NCI-H146 treated with DMSO at 0.1 percent for 48 hours (cell line): ENCODE data around the gene MTFR1L.

Experiments
- DNase-seq: peaks from one replicate; lab custom pipeline; 2025; ENCODE audit not compliant: unreplicated experiment; lab: John Stamatoyannopoulos, UW

Gene MTFR1L

DNA sequence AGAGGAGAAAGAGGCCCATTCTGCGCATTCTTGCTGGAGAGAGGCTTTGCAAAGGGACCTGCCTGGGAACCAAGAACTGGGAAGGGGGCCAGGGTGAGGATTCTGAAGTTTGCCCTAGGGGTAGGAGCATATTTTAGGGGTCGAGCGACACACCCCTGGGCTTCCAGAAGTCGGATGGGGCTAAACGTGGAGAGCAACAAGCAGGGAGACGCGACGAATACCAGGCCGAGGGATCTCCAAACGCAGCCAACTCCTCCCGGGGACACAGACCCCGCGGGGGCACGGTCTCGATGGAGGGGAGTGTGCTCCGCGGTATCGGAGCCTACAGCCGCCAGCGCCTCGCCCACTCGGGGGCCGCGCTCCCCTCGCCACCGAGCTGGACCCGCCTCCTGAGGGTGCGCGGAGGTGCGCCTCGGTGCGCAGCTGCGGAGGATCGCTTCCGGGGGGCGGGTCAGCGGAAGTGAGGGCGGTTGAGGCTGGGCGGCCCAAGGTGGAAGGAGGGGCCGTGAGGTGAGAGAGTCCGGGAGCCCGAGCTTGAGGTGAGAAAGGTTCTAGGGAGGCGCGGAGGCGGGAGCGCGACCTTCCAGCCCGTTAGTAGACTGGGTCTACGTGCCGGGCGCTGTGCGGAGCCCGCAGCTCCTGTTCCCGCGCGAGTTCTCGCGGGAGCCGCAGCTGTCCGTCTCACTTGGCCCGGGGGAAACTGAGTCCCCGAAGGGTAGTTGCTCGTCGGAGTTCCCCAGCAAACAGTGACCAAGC, at the start of gene MTFR1L:
Gene MTFR1L, plus strand, starts transcription at position 464 of the 756 bp plus-strand sequence. CDS start 3,151 bp downstream, outside the sequence.
- peak; percentile 62 for DNase-seq

DNA sequence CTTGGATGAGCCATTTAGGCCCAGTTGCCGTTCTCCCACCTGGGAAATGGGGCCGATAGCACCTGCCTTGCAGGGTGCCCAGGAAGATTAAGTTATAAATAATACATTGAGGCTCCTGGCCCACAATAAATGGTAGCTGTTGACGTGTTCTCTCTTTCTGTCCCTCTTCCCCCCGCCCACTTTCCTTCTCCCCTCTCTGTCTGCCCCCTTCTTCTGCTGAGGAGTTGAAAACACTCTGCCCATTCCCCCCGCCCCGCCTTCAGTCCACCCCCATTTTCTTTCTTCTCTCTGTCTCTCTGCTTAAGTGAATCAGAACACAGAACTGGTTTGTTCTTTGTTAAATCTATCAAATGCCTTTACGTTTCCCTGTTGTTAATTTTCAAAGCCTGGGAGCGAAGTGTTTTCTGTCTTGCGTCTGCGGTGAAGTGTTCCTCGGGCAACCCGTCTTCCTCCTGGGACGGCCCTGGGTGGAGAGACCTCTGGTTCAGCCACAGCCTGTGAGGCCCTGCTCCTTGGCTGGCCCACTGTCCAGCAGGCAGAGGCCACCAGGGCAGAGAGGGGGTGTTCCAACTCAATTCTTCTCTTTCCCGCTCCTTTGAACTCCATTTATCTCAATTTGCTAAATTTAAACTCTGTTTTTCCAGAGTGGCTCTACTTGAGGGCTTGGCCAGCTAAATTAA, 49.1 kb upstream of the MTFR1L start:
- no peak for DNase-seq

DNA sequence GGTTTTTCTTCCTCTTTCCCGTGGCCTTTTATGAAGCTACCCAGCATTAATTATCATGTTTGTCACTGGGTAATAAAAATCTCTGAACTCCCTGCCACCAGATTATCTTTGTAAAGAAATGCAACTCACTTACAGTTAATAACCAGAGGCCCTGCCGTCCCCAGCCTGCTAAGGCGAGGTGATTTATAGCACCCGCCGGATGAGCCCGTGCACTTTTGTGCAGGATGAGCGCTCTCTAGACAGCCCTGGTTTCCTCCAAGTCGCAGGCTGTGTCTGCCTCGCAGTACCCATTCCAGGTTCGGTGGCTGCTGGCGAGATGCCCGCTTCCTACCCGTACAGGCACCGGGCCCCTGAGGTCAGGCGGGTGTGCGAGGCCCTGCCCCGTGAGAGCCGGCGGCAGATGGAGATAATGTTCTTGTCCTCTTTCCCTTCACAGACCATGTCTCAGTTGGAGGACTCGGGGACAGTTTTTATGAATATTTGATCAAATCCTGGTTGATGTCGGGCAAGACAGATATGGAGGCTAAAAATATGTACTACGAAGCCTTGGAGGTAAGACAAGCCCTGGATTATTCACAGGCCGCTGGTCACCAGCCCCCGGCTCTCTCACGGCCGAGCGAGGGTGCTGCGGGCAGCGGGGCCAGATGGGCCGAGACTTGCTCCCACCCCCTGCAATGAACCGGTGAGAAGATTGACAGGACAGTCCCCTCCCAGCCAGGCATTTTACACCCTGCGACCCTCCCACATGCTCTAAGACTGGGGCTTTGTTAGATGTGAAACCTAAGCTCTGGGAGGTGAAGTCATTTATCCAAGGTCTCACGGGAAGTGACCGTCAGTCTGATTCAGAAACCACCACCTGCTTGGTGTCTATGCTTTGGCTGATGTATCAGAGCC, 48.3 kb upstream of the MTFR1L start:
- DNase-seq = peak; percentile 3

DNA sequence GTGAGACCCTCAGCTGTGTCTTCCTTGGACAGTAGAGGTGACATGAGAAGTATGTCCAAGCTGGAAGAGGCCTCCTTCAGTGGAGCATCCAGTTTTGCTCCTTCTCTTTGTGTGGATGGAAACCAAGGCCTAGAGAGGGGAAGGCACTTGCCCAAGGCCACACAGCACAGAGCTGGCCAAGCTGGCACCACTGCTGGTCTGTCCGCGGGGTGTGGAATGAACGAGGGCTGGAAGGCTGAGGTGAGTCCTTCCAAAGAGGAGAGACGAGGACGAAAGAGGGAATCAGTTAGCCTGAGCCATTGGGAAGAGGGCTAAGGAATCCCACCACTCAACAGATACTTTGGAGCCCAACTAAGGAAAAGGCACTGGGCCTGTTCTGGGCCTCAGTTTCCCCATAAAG, 47.6 kb upstream of the MTFR1L start:
- no peak for DNase-seq

DNA sequence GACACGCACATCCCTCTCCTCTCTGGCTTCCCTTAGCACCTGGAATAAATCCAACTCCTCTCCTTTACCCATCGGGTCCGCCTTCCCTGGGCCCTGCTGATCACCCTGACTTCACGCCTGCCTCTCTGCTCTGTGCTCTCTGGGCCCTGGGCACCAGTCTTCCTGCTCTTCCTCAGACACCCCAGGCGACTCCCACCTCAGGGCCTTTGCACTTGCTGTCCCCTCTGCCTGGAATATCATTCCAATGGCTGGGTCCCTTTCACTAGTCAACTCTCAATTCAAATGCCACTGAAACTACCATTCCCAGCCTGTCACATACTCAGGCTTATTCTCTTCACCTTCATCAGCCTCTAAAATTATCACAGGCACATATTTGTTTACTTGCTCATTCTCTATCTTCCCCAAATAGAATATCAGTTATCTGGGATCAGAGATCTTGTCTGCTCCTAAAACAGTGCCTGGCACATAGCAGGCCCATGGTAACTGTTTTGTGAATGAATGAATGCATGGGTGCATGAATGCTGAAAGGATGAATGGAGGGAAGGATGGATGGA, 47.0 kb upstream of the MTFR1L start:
- no peak for DNase-seq

DNA sequence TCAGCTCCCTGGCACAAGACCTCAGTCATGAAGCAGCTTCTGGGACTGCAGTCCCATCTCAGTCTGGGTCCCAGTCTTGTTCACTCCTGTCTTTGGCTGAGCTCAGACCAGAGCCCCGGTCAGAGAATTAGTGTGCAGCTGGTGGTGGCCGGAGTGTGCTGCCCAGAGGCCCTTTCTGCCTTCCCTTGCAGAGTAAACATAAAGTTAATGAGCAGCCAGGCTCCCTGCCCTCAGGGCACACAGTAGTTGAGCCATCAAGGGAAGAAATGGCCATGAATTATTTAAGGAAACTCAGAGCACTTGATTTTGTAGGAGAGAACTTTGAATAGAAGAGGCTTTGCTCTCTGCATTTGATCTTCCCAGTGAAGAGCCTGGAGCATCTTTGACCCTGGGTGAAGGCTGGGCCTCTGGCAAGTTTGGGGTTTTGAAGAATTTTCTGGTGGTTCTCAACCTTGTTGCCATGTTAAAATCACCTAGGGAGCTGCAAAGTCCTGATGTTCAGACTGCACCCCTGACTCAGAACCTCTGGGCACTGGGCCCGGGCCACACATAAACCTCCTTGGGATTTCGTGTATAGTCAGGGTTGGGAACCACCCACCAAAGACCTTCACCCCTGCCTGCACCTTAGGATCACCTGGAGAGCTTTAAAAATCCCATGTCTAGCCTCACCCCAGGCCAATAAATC, 46.2 kb upstream of the MTFR1L start:
- peak; percentile 72 for DNase-seq

DNA sequence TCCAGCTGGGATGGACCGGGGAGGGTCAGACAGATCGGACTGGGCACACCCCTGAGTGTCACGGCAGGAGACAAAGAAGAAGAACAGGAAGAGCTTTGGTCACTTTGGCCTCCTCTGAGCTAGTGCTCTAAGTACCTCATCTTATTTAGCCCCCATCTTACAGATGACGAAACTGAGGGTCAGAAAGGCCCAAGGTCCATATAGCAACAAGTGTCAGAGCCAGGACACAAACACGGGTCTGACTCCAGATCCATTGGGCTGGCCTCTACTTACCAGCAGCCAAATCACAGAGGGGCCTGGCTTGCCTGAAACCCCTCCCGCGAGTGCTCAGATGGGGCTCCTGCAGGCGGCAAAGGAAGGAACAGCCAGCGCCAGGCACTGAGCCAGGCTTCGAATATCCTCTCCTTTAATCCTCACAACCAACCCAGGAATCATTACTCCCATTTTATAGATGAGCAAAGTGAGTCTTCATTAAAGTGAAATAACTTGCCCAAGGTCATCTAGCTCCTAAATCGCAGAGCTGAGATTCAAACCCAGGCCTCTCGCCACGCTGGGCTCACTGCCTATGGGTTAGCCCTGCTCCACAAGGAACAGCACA, 45.4 kb upstream of the MTFR1L start:
- DNase-seq = no peak

DNA sequence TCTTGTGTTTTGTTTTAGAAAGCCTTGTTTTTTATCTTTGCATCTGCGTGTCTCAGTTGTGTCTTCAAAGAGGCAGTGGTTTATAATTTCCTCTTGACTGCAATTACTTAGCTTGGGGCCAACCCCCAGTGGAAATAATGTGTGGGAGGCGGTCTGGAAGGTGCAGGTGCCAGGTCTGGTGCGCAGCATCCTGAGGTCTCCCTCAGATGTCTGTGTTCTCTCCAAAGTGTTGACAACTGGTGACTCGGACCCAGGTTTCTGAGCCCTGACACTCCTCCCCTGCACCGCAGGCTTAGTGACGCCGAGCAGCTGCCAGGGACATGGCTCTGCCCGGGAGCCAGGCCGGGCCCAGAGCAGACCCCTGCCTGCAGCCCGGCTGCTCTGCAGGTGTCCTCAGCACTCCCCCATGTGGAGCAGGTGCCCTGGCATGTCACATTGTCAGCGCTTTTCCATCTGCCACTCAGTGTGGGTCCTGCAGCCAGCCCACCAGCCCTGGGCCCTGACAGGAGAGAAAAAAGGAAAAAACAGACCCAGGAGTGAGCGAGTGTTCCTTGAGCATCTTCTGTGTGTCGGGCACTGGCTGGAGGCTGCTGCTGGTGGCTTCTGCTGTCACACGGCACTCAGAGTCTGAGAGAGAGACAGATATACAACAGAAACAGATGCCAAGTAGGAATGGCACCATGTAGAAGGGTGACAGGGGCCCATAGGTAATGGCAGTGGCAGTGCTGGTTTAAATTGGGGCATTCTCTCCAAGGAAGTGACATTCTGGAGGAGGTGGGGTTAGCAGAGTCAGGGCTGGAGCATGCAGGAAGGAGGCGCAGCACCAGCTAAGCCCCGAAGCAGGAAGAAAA, 44.6 kb upstream of the MTFR1L start:
- DNase-seq = peak; percentile 24

DNA sequence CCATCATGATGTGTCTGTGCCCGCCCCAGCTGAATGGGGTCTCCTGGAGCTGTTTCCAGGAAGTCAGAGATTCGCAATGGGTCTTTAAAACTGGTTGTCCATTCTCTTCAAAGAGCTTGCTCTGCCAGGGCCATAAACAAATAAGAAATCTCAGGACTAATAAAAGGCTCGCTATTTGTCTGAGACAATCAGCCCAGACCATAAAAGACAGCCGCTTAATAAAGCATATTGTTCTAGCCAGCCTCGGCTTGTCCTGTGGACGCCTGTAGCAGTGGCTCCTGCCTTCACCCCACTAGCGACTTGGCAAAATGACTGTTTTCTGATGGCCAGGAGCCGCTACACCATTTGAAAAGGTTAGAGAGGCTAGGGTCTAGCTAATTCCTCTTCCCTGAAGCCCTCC, 40.4 kb upstream of the MTFR1L start:
- DNase-seq = no peak

DNA sequence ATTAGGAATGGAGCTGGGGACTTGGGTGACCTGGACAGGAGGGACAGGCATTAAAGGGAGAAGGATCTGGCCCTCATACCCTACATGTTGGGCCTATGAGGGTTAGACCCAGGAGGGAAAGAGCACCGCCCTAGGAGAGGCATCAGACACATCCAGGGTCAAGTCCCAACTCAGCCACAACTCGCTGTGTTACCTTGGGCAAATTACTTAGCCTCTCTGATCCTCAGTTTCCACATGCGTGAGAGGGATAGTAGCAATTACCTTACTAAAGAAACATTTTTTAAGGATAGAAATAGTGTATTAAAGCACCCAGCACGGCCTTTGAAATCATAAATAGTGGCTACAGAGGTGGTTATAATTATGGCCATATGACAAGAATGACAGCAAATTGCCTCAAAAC, 39.9 kb upstream of the MTFR1L start:
- no peak for DNase-seq

DNA sequence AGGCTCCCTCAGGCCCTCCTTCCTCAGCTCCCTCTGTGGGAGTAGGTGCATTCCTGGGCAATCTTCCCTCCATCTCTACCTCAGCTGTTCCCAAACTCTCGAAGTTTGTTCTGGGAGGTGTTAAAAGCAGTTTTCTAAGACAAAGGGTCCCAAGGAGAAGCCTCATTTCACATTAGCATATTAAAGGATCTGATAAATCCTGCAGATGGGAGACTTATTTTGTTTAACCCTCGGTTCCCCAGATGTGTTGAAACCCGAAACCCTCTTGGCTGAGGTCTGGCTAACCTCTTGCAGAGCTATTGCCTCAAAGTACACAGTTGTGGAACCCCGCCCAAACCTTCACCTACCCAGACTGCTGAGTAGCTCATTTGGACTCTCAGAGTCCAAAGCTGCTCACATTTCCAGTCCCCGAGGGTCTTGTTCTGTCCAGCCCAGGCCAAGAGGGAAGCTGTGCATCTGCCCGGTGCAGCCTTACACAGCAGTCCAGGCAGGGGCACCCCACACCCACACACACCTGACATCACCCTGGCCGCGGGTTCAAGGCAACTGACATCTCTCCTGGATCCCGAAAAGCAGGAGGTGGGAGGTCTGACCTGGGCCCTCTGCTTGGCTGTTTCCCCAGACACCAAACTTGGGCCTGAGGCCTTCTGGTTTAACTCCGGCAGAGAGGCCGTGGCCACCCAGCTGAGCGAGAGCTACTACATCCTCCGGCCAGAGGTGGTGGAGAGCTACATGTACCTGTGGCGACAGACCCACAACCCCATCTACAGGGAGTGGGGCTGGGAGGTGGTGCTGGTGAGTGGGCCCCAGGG, 39.2 kb upstream of the MTFR1L start:
- no peak for DNase-seq

DNA sequence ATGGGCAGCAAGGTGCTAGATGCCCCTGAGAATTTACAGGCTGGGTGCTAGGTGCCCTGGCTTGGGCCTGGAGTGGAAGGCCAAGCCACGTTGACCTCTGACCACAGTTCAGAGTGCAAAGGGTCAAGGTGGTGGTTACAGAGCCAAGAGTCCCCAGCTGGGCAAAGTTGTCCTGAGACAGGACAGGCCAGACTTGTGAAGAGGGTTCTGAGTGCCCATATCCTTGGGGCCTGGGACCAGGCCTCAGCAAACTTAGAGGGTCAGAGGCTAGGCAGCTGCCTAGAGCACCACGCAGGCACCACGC, 38.7 kb upstream of the MTFR1L start:
- no peak for DNase-seq

DNA sequence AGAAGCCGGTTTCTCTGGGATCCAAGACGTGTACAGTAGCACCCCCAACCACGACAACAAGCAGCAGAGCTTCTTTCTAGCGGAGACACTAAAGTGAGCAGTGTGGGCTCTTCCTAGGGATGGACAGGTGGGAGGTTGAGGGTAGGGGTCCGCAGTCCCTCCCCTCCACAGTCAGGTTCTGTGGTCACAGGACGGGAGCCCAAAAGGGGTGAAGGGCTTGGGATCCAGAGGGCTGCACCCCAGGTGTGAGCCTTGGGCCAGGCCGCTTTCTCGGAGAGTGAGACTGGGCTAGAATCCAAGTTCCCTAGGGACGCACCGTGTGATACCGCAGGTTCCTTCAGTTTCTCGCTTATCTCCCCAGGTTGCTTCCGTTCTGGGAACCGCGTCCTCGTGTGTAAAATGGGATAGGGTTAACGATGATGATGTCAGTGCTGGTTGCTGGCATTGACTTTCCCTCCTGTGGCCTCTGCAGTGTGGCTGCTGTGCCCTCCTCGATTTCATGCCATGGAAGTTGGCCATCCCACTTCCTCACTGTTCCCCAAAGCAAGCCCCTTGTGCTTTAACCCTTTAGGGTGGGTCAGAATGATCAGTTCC, 37.0 kb upstream of the MTFR1L start:
- DNase-seq = no peak

DNA sequence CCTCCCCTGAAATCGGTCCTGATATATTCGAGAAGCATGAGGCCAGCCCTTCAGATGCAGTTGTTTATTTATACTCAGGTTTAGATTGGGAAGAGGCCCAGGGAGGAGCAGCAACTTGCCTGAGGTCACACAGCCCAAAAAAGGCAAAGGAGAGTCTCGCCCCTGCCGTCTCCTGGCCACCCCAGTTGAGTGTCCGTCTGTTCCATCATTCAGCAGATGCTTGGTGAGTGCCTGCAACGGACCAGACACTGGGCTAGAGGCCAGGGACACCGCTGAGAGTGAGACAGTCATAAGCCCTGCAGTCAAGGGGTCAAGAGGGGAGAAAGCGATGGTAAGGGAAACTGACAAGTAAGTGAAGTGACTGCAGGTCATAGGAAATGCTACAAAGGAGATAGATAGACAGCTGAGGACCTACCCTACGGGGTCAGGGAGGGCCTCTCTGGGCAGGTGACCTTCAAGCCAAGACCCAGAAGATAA, 35.1 kb upstream of the MTFR1L start:
- DNase-seq = no peak

DNA sequence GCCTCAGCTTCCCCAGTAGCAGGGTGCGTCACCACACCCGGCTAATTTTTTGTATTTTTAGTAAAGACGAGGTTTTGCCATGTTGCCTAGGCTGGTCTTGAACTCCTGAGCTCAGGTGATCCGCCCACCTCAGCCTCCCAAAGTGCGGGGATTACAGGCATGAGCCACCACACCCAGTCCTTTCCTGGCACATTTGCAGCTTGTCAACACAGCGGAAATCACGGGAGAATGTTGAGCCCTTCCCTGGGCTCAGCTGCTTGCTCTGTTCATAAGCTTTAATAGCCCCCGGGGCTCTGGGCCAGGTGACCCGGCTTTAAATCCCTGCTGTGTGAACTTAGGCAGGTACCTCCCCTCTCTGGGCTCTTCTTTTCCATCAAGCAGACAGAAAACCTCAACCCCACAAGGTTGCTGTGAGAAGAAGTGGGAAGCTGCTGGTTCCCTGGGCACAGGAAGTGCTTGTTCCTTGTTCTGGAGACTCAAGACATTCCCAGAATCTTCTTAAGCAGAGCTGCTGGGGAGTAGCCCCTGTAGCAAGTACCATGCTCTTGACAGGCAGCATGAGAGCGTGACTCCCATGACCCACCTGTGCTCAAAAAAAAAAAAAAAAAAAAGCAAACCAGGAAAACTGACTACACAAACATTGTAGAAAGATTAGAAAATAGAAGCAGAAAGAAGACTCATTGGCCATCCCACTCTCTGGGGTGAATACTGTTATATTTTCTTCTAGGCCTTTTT, 34.3 kb upstream of the MTFR1L start:
- no peak for DNase-seq

DNA sequence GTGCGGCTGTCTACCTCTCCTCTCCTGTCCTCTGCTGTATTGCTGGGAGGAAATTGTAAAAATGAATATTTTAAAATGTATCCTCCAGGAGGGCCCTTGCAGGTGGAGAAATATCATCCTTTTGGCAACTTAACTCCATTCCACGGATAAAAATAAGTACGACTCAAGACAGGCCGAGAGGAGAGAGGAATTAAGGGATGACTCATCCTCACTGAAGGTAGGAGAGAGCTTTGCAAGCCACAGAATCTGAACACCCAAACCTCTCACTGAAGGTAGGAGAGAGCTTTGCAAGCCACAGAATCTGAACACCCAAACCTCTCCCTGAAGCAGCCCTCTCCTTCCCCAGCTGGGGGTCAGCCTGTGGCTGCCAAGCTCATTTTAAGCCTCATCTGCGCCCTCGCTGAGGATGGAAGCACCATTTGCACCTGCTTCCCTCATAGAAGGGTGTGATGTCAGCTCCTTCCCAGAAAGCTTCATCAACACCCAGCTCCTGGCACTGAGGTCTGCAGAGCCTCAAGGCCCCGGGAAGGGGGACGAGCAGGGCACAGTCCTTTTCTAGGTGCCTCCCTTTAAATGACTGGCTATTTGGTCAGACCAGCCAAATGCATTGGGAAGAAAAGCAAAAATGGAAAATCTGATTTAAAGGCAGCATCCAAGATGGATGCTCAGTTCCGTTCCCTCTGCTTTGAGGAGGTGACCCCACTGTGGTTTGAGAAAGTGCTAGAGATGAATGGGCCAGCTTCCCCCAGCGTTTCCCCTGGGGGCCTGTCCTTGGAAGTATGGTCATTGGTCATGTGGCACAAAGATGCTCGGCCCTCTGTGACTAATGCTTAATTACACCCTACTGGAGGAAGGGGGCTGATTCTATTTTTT, 32.6 kb upstream of the MTFR1L start:
- DNase-seq = no peak

DNA sequence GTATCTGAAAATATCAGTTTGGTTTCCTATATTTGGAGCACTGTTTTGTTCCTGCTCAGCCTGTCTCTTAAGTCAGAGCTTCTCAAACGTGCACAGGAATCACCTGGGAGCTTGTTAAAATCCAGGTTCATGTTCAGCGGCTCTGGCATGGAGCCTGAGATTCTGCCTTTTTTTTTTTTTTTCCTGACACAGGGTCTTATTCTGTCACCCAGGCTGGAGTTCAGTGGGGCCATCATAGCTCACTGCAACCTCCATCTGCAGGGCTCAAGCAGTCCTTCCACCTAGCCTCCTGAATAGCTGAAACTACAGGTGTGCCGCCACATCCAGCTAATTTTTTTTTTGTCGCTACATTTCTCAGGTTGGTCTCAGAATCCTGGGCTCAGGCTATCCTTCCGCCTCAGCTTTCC, 32.0 kb upstream of the MTFR1L start:
- no peak for DNase-seq
